ENCODE results near the gene HIP1. TPM values are rescaled to one million over a fixed set of nuclear protein-coding genes. Genes with fewer than 3 reads are reported as not detected.
A peak's percentile ranks its signal among the peaks of the same experiment; 100 is the strongest.
"Not testable (repeated sequence)": the region's sequence is repeated elsewhere in the genome, so short reads cannot be mapped to it uniquely, and the experiment has no call there.

Gene HIP1
- total RNA-seq, 1 donor from 2014 or later: 4.1 TPM

DNA sequence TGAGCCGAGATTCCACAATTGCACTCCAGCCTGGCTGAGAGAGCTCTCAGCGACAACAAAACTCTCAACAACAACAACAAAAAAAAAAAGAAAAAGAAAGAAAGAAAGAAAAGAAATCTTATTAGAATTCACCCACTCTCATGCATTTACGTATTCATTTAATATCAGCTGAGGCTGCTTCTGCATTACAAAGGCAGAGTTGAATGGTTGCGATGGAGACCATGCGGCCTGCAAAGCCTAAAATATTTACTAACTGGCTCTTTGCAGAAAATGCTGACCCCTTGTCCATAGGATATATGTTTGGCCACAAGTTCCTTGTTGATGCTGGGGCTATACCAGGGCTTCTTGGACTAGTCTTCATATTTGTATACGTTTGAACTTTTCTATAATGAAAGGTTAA lies 137.2 kb downstream of the HIP1 start:
- no peak for DNase-seq

DNA sequence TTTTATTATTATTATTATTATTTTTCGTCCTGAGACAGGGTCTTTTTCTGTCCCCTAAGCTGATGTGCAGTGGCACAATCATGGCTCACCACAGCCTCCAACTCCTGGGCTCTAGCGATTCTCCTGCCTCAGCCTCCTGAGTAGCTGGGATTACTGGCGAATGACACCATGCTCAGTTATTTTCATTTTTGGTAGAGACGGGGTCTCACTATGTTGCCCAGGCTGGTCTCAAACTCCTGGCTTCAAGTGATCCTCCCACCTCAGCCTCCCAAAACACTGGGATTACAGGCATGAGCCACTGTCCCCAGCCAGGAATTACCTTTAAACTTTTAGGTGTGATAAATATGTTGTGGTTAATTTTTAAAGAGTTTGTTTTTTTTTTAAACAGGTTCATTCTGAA lies 138.0 kb downstream of the HIP1 start:
- H3K4me3 Mint-ChIP-seq; H3K27ac Mint-ChIP-seq; intact Hi-C loops (cut with micrococcal nuclease); H3K27me3 Mint-ChIP-seq; H3K9me3 Mint-ChIP-seq; H3K36me3 Mint-ChIP-seq (ENCODE audit: low read depth); DNase-seq; H3K4me1 Mint-ChIP-seq: not testable (repeated sequence)

More for the DNA sequence above, 137.2 kb downstream of the HIP1 start:
- no peak overlapping the region for H3K27ac Mint-ChIP-seq
- H3K4me1 Mint-ChIP-seq: peaks cover 7% of the 10 kb centered on the region
- no peak overlapping the region for H3K4me3 Mint-ChIP-seq
- H3K36me3 Mint-ChIP-seq (ENCODE audit: low read depth): no peaks in the 10 kb centered on the region
- intact Hi-C loops (cut with micrococcal nuclease): no loop called here
- no peaks in the 10 kb centered on the region for H3K27me3 Mint-ChIP-seq
- no peaks in the 10 kb centered on the region for H3K9me3 Mint-ChIP-seq

DNA sequence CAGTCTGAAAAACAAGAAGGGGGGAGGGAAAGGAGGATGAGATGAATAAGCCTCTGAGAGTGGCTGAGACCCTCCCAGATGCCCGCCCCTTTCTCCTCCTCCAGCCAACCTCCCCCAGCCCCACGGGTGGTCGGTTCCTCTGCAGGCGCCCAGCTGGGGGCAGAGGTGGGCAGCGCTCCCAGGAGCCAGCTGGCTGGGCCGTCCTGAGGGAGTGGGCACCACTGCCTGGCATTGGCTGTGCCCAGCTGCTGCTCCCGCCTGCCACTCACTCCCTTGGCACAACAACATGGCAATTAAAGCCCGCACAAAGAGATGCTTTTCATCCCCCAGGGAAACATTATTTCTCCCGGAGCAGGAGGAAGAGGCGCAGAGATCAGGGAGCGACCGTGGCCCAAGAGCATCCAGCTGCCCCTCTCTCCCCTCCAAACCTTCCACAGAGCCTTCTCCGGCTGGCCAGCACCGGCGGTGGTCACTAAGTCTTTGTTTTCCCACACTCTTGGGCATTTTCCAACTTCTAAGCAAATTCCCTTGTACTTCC lies 139.4 kb downstream of the HIP1 start:
- intact Hi-C loops (cut with micrococcal nuclease): no loop called here
- DNase-seq: no peak
- Mint-ChIP-seq H3K36me3 (ENCODE audit: low read depth) (no peaks in the 10 kb centered on the region), H3K27me3 (no peaks in the 10 kb centered on the region), H3K4me1 (peaks cover 11% of the 10 kb centered on the region), H3K4me3 (no peak overlapping the region), H3K27ac (no peak overlapping the region), H3K9me3 (no peaks in the 10 kb centered on the region)

DNA sequence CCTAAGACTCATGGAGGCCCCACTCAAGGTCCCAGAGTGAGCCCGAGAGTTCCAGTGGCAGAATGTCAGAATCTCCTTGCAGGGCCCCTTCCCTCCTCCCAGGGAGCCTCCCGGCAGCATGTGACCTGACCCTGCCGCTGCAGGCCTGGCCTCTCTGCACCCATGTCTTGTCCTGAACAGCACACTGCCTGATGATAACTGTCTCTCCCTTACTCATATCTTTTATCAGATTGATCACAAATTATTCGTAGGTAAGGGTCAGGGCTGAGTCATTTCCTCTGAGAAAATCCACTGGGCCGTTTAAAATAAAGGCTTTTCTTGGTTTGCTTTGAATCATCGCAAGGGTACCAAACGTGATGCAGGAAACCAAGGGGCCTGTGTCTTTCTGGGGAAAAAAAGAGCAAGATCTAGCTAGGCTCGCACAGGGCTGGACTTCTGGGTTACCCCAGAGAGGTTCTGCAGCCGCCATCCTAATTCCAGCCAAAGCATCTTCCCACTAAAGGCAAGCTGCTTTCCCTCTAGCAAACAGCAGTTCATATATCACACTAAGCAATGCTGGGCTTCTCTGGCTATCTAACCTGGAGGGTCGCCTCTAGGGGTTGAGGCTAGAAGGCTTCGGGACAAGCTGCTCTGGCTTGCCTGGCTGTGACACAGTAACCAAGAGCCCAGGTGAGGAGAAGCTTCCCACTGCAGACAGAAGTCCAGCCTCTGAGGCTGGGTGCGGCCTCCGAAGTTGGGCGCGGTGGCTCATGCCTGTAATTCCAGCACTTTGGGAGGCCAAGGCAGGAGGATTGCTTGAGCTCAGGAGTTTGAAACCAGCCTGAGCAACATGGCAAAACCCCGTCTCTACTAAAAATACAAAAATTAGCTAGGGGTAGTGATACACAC lies 141.8 kb downstream of the HIP1 start:
- intact Hi-C loops (cut with micrococcal nuclease): no loop called here
- H3K4me1 Mint-ChIP-seq: peaks cover 15% of the 10 kb centered on the region
- no peaks in the 10 kb centered on the region for H3K36me3 Mint-ChIP-seq (ENCODE audit: low read depth)
- no peak overlapping the region for H3K4me3 Mint-ChIP-seq
- H3K9me3 Mint-ChIP-seq: no peaks in the 10 kb centered on the region
- peak overlapping the region; percentile 23 for H3K27ac Mint-ChIP-seq
- H3K27me3 Mint-ChIP-seq: no peaks in the 10 kb centered on the region
- DNase-seq: no peak

DNA sequence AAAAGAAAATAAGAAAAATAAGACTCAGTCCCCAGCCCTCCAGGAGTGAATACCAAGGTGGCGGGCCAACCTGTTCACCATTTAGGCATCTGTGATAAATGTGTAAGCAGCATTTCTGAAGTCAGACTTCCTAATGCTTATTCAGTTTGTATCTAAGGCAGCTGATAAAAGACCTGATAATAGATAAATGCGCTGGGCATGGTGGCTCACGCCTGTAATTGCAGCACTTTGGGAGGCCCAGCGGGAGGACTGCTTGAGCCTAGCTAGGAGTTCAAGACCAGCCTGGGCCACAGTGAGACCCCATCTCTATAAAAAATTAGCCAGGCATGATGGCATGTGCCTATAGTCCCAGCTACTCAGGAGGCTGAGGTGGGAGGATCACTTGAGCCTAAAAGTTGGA lies 143.0 kb downstream of the HIP1 start:
- H3K4me3 Mint-ChIP-seq: no peak overlapping the region
- H3K4me1 Mint-ChIP-seq: peaks cover 15% of the 10 kb centered on the region
- no peak for DNase-seq
- no peaks in the 10 kb centered on the region for H3K27me3 Mint-ChIP-seq
- H3K36me3 Mint-ChIP-seq (ENCODE audit: low read depth): no peaks in the 10 kb centered on the region
- no peak overlapping the region for H3K27ac Mint-ChIP-seq
- intact Hi-C loops (cut with micrococcal nuclease): loop anchor here (2.0 kb wide), 2 partner anchors 29 to 67 kb away; no protein-coding TSS in a partner anchor
- no peaks in the 10 kb centered on the region for H3K9me3 Mint-ChIP-seq

DNA sequence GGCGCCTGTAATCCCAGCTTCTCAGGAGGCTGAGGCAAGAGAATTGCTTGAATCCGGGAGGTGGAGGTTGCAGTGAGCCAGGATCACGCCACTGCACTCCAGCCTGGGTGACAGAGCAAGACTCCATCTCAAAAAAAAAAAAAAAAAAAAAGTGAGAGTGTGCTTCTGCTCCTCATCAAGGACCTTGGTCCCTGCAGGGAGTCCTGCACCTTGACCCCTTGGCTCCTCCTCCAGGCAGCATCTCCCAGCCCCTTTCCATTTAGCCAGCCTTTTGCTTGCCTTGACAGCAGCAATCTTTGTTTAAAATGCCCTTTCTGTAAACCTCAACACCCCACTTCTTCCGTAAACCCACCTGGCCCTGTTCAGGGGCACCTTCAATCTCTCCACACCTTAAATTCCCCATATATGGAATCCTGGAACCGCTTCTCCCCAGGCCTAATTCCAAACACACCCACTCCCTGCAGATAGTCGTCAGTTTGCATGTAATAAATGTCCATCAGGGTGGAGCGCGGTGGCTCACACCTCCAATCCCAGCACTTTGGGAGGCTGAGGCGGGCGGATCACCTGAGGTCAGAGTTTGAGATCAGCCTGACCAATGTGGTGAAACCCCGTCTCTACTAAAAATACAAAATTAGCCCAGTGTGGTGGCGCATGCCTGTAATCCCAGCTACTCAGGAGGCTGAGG lies 145.1 kb downstream of the HIP1 start:
- not testable (repeated sequence) for H3K4me3 Mint-ChIP-seq; DNase-seq; H3K27ac Mint-ChIP-seq; H3K36me3 Mint-ChIP-seq (ENCODE audit: low read depth); H3K27me3 Mint-ChIP-seq; H3K9me3 Mint-ChIP-seq
- intact Hi-C loops (cut with micrococcal nuclease): loop anchor here (2.0 kb wide), 2 partner anchors 27 to 65 kb away; no protein-coding TSS in a partner anchor
- peaks cover 15% of the 10 kb centered on the region for H3K4me1 Mint-ChIP-seq

DNA sequence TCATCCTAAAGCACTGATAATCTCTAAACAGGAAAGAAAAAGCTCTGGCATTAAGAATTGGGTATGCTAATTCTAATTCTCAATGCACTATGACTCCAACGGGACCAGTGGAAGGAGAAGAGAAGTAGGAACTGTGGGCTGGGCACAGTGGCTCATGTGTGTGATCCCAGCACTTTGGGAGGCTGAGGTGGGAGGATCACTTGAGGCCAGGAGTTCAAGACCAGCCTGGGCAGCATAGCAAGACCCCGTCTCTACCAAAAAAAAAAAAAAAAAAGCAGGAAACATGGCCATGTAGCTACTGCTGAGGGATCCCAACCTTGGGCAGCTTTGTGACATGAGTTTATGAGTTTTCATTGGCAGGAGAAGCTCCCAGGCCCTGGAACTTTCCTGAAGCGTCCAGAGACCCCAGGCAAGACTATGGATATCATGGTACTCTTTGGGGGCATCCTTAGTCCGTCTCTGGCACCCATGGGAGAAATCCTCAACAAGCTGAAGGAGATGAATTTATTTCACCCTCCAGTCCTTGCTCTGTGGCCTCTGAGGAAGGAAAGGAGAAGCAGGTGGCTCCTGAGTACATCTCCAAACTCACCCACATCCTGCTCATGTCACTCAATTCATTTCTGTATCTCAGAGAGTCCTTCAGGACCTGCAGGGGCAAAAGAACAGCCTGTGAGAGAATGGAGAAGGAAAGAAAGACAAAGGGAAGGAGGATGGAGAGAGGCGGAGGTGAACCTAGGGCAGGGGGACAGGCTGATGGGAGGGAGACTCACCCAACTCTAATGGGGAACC lies 147.1 kb downstream of the HIP1 start:
- DNase-seq: no peak
- Mint-ChIP-seq H3K4me3 (no peak overlapping the region), H3K36me3 (ENCODE audit: low read depth) (no peaks in the 10 kb centered on the region), H3K9me3 (no peaks in the 10 kb centered on the region), H3K4me1 (peaks cover 9% of the 10 kb centered on the region), H3K27me3 (no peaks in the 10 kb centered on the region), H3K27ac (no peak overlapping the region)
- intact Hi-C loops (cut with micrococcal nuclease): no loop called here

DNA sequence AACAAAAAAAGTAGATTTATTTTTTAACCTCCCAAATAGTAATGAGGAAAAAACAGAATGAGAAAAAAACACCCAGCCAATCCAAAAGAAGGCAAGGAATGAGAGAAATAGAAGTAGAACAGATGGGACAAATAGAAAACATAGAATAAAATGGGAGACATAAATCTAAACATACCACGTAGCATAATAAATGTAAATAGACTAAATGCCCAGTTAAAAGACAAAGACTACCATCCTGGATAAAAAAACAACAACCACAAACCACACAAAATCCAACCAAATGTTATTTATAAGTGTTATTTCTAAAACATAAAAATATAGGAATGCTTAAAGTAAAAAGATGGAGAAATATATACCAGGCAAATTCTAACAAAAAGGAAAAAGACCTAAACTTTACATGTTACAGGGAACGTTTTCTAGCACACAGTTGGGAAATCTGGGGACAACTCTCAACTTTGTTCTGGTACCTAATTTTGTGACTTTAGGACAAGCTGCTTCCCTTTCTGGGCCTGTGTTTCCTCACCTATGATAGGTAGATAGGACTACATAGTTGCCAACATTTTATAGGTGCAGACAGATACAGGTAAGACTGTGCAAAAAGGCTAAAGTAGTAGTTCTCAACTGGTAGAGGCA lies 148.3 kb downstream of the HIP1 start:
- H3K9me3 Mint-ChIP-seq: no peaks in the 10 kb centered on the region
- no peak overlapping the region for H3K4me3 Mint-ChIP-seq
- H3K4me1 Mint-ChIP-seq: peaks cover 8% of the 10 kb centered on the region
- no peak for DNase-seq
- intact Hi-C loops (cut with micrococcal nuclease): no loop called here
- no peaks in the 10 kb centered on the region for H3K36me3 Mint-ChIP-seq (ENCODE audit: low read depth)
- H3K27me3 Mint-ChIP-seq: no peaks in the 10 kb centered on the region
- H3K27ac Mint-ChIP-seq: no peak overlapping the region

DNA sequence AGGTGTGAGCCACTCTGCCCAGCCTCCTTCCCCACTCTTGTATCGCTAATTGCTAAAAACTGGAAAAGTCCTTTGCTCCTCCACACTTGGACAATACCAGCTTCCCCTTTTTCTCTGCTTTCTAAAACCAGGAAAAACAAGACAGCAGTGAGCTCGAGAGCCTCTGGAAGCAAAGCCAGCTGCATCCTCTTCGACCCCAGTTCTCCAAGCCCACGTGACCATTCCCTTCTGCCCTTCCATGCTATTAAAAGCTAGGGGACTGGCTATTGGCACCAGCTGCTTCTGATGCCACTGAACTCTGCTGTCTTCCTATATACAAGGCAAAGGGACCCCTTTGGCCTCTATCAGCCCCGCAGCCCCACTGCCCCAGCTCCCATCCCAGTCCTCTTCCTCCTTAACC lies 154.4 kb downstream of the HIP1 start:
- DNase-seq: no peak
- Mint-ChIP-seq H3K36me3 (ENCODE audit: low read depth) (no peaks in the 10 kb centered on the region), H3K27ac (no peak overlapping the region), H3K4me1 (no peaks in the 10 kb centered on the region), H3K9me3 (no peaks in the 10 kb centered on the region), H3K27me3 (no peaks in the 10 kb centered on the region), H3K4me3 (no peak overlapping the region)
- intact Hi-C loops (cut with micrococcal nuclease): no loop called here

DNA sequence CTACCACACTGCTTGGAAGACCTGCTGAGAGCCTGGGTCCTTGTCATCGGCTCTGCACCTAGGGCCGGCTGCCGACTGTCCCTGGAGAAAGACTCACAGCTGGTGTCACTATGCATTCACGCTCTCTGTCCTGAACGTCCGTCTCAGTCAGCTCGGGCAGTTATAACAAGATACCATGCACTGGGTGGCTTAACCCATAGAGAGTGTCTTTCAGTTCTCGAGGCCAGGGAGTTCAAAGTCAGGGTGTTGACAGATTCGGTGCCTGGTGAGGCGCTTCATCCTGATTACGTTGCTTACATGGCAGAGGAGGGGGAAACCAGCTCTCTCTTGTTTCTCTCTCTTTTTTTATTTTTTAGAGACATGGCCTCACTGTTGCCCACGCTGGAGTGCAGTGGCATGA lies 155.5 kb downstream of the HIP1 start:
- H3K27me3 Mint-ChIP-seq: no peaks in the 10 kb centered on the region
- intact Hi-C loops (cut with micrococcal nuclease): no loop called here
- H3K4me3 Mint-ChIP-seq: no peak overlapping the region
- H3K4me1 Mint-ChIP-seq: no peaks in the 10 kb centered on the region
- H3K9me3 Mint-ChIP-seq: no peaks in the 10 kb centered on the region
- no peaks in the 10 kb centered on the region for H3K36me3 Mint-ChIP-seq (ENCODE audit: low read depth)
- DNase-seq: no peak
- no peak overlapping the region for H3K27ac Mint-ChIP-seq

DNA sequence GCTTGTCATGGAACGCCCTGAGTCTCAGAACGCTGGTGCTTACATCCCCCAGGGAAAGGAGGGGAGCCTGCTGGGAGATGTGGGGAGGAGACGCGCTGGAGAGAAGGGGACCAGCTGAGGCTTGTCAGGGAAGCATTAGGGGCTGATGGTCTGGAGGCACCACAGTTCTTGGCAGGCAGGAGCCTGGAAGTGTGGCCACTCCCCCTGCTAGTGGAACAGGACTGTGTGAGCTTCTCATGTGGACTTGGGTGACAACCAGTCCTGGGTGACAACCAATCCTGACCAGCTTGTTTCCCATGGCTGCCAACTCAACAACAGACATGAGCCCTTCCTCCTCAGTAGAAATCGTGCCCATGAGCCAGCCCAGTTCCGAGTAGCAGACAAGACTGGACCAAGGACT lies 158.8 kb downstream of the HIP1 start:
- H3K4me1 Mint-ChIP-seq: no peaks in the 10 kb centered on the region
- H3K9me3 Mint-ChIP-seq: no peaks in the 10 kb centered on the region
- H3K4me3 Mint-ChIP-seq: no peak overlapping the region
- no peaks in the 10 kb centered on the region for H3K36me3 Mint-ChIP-seq (ENCODE audit: low read depth)
- H3K27ac Mint-ChIP-seq: no peak overlapping the region
- intact Hi-C loops (cut with micrococcal nuclease): no loop called here
- no peaks in the 10 kb centered on the region for H3K27me3 Mint-ChIP-seq
- no peak for DNase-seq

DNA sequence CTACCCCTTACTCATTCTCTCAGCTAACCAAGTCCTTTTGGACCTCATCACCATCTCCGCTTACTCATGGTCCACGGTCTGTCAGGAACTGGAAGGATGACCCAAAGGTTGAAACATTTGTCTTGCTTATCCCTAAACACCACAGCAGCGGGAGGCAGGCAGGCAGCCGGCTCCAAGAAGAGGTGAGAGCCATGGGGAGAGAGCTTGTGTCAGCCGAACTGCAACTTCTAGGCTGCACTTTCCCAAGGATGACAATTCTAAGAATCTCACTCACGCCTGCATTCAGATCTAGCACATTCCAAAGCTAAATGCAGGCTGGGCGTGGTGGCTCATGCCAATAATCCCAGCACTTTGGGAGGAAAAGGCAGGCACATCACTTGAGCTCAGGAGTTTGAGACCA lies 160.7 kb downstream of the HIP1 start:
- Mint-ChIP-seq H3K27me3 (no peaks in the 10 kb centered on the region), H3K36me3 (ENCODE audit: low read depth) (no peaks in the 10 kb centered on the region), H3K4me1 (no peaks in the 10 kb centered on the region), H3K4me3 (no peak overlapping the region), H3K27ac (no peak overlapping the region), H3K9me3 (no peaks in the 10 kb centered on the region)
- intact Hi-C loops (cut with micrococcal nuclease): no loop called here
- DNase-seq: no peak

DNA sequence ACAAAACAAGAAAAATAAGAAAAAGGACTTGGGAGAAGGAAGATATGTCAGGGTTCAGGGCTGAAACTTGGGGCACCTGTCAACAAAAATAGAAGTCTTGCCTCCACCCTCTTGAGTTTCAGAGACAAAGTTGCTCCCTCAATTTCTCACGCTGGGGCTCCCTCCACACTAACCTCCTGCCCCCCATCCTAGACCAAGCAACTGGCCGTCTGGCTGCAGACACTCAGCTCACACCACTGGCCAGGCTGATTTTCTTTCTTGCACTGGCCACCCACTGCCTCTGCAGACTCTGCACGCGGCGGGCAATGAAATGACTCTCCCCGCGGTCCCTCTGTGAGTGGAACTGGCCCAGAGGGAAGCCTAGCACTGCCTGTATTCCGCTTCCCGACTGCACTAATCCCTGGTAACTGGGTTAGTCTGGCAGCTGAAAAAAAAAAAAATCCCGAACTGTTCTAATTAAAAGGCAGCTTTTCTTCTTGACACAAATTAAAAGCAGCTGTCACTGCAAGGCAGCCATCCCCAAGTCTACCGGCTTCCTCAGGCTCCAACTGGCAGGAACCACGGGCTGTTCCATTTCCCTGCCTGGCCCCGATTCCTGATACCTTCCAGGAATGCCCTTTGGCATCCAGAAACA lies 163.1 kb downstream of the HIP1 start:
- H3K4me3 Mint-ChIP-seq: no peak overlapping the region
- H3K36me3 Mint-ChIP-seq (ENCODE audit: low read depth): no peaks in the 10 kb centered on the region
- DNase-seq: no peak
- H3K27ac Mint-ChIP-seq: no peak overlapping the region
- intact Hi-C loops (cut with micrococcal nuclease): no loop called here
- no peaks in the 10 kb centered on the region for H3K4me1 Mint-ChIP-seq
- H3K27me3 Mint-ChIP-seq: no peaks in the 10 kb centered on the region
- H3K9me3 Mint-ChIP-seq: no peaks in the 10 kb centered on the region

Data from activated CD4-positive, alpha-beta T cell treated with anti-CD3 and anti-CD28 coated beads, Interleukin-2, amount 10 ng/mL, durations not matched to agents 24 days and 14 days (primary cell).